Kasumi-1 (cell line): ENCODE results near the gene LMCD1.

Experiments used
- DNase-seq, 2 experiments: peaks; one replicate each; lab custom pipeline; 2025; lab: John Stamatoyannopoulos, UW

LMCD1 gene

GRCh38 chr3:8505621-8506020 lies 4.0 kb downstream of the LMCD1 start:
- no peak for DNase-seq

- no peak for DNase-seq
These were observed 5.0 kb downstream of the LMCD1 start for GRCh38 chr3:8506571-8507061.

GRCh38 chr3:8507496-8507895 lies 5.9 kb downstream of the LMCD1 start:
- no peak for DNase-seq

- DNase-seq, result no peak
These were observed 8.3 kb downstream of the LMCD1 start for GRCh38 chr3:8509961-8510360.

GRCh38 chr3:8512234-8512633 lies 10.6 kb downstream of the LMCD1 start:
- DNase-seq, result no peak

GRCh38 chr3:8516047-8516661 lies 14.5 kb downstream of the LMCD1 start:
- no peak for DNase-seq

- DNase-seq, result no peak
These were observed 15.2 kb downstream of the LMCD1 start for GRCh38 chr3:8516783-8517182.

GRCh38 chr3:8517487-8517886 lies 15.9 kb downstream of the LMCD1 start:
- no peak for DNase-seq

GRCh38 chr3:8518138-8518537 lies 16.5 kb downstream of the LMCD1 start:
- no peak for DNase-seq

GRCh38 chr3:8519156-8519555 lies 17.5 kb downstream of the LMCD1 start:
- DNase-seq, result no peak

GRCh38 chr3:8519774-8520448 lies 18.3 kb downstream of the LMCD1 start:
- DNase-seq, result no peak

- DNase-seq, result no peak
These were observed 19.3 kb downstream of the LMCD1 start for GRCh38 chr3:8520816-8521403.

- DNase-seq, result no peak
These were observed 21.4 kb downstream of the LMCD1 start for GRCh38 chr3:8523041-8523440.

- peak; percentile 45 to 77 for DNase-seq
These were observed 22.6 kb downstream of the LMCD1 start for GRCh38 chr3:8524249-8524648.

GRCh38 chr3:8524656-8525399 lies 23.2 kb downstream of the LMCD1 start:
- no peak for DNase-seq

GRCh38 chr3:8525893-8526292 lies 24.3 kb downstream of the LMCD1 start:
- no peak for DNase-seq

- no peak for DNase-seq
These were observed 27.6 kb downstream of the LMCD1 start for GRCh38 chr3:8529181-8529637.

GRCh38 chr3:8529738-8530525 lies 28.3 kb downstream of the LMCD1 start:
- DNase-seq, result peak; percentile 86 to 88

- DNase-seq, result no peak
These were observed 29.0 kb downstream of the LMCD1 start for GRCh38 chr3:8530581-8530980.

GRCh38 chr3:8532251-8532871 lies 30.7 kb downstream of the LMCD1 start:
- no peak for DNase-seq
